IMR-90 (cell line): ENCODE data around the gene CRB1. TPM values are rescaled to one million over a fixed set of nuclear protein-coding genes. Genes with fewer than 3 reads are reported as not detected.

ENCODE experiments used
- ATAC-seq: fragments of 200-7000 bp; cut with Tn5 transposase; 2 replicates; pipeline ENCODE4 v1.9.1; 2020; ENCODE audit warnings: low read depth, mild to moderate bottlenecking, moderate library complexity
- BruUV-seq: library from RNA; stranded (reverse); fragments of 400-500 nt; replicated peaks from 2 replicates; lab custom pipeline; 2021; lab: Mats Ljungman, UMichigan
- CTCF ChIA-PET: fragments of 300-600 bp; formaldehyde crosslinking; extraction: SDS; loops from one replicate; lab custom pipeline; 2021; ENCODE audit warnings: antibody characterized with exemption; lab: Yijun Ruan, JAX
- POLR2A ChIA-PET: fragments of 300-600 bp; sonication (Branson Sonifier 250); formaldehyde crosslinking; loops from one replicate; lab custom pipeline; 2022; ENCODE audit warnings: antibody characterized with exemption; ENCODE audit not compliant: unreplicated experiment; lab: Charles Lee
- DNase-seq: peaks from one replicate; pipeline ENCODE4 v3.0.0; 2013
- H2AFZ ChIP-seq: replicated peaks from 2 replicates; pipeline ENCODE3; 2013; ENCODE audit warnings: low read length, mild to moderate bottlenecking; ENCODE audit not compliant: poor library complexity
- H2AK5ac ChIP-seq: 2 replicates; pipeline ENCODE4 v1.6.1; 2013; ENCODE audit warnings: low read depth, low read length, inconsistent platforms
- H2AK9ac ChIP-seq: replicated peaks from 2 replicates; pipeline ENCODE3; 2013; ENCODE audit warnings: mild to moderate bottlenecking, low read depth, low read length, moderate library complexity; ENCODE audit not compliant: poor library complexity
- H2BK120ac ChIP-seq: 2 replicates; pipeline ENCODE4 v1.6.1; 2013; ENCODE audit warnings: low read depth, low read length, inconsistent platforms
- H2BK15ac ChIP-seq: 3 replicates; pipeline ENCODE4 v1.6.1; 2013; ENCODE audit warnings: low read depth, low read length, inconsistent platforms
- H2BK20ac ChIP-seq: 2 replicates; pipeline ENCODE4 v1.6.1; 2013; ENCODE audit warnings: low read depth, mild to moderate bottlenecking, inconsistent platforms, low read length, moderate library complexity
- H2BK5ac ChIP-seq: 2 replicates; pipeline ENCODE4 v1.6.1; 2013; ENCODE audit warnings: mild to moderate bottlenecking, low read depth, low read length, inconsistent platforms; ENCODE audit not compliant: poor library complexity, severe bottlenecking
- H3K14ac ChIP-seq: replicated peaks from 2 replicates; pipeline ENCODE4 v1.6.1; 2013; ENCODE audit warnings: low read depth, low read length, inconsistent platforms
- H3K18ac ChIP-seq: 2 replicates; pipeline ENCODE4 v1.6.1; 2013; ENCODE audit warnings: low read depth, low read length, control low read depth
- H3K23ac ChIP-seq: 2 replicates; pipeline ENCODE4 v1.6.1; 2013; ENCODE audit warnings: low read depth, low read length, inconsistent platforms
- H3K27ac ChIP-seq: 2 replicates; pipeline ENCODE4 v1.5.1; 2013; ENCODE audit warnings: mild to moderate bottlenecking, control low read depth, low read length; ENCODE audit not compliant: insufficient read depth
- H3K27me3 ChIP-seq: 2 replicates; pipeline ENCODE4 v1.6.1; 2013; ENCODE audit warnings: low read length; ENCODE audit not compliant: control insufficient read depth, insufficient read depth
- H3K36me3 ChIP-seq: 2 replicates; pipeline ENCODE4 v1.6.1; 2013; ENCODE audit warnings: low read length, mixed read lengths; ENCODE audit not compliant: control insufficient read depth, insufficient read depth
- H3K4ac ChIP-seq: 2 replicates; pipeline ENCODE4 v1.6.1; 2013; ENCODE audit warnings: low read depth, low read length, inconsistent platforms
- H3K4me1 ChIP-seq: 2 replicates; pipeline ENCODE4 v1.6.1; 2013; ENCODE audit warnings: low read length, mixed read lengths; ENCODE audit not compliant: control insufficient read depth, insufficient read depth
- H3K4me2 ChIP-seq: 2 replicates; pipeline ENCODE4 v1.6.1; 2013; ENCODE audit warnings: low read depth, mild to moderate bottlenecking, control low read depth, low read length, moderate library complexity
- H3K4me3 ChIP-seq: 2 replicates; pipeline ENCODE4 v1.5.1; 2013; ENCODE audit warnings: low read depth, mild to moderate bottlenecking, control low read depth, low read length, moderate library complexity; ENCODE audit not compliant: insufficient read depth
- H3K56ac ChIP-seq: 2 replicates; pipeline ENCODE4 v1.6.1; 2013; ENCODE audit warnings: low read length, inconsistent platforms; ENCODE audit not compliant: insufficient read depth; ENCODE audit errors: extremely low read depth
- H3K79me1 ChIP-seq, 2 experiments: 2 replicates each; pipeline ENCODE4 v1.6.1; 2013; ENCODE audit warnings: low read length in 2 of 2, inconsistent platforms in 1 of 2, low read depth in 1 of 2
- H3K9ac ChIP-seq: 2 replicates; pipeline ENCODE4 v1.6.1; 2013; ENCODE audit warnings: low read depth, low read length, control low read depth
- H3K9me1 ChIP-seq: 2 replicates; pipeline ENCODE4 v1.6.1; 2013; ENCODE audit warnings: low read length, inconsistent platforms; ENCODE audit not compliant: insufficient read depth
- H3K9me3 ChIP-seq: 2 replicates; pipeline ENCODE4 v1.6.1; 2013; ENCODE audit warnings: low read length; ENCODE audit not compliant: control insufficient read depth, insufficient read depth
- H4K20me1 ChIP-seq: 2 replicates; pipeline ENCODE4 v1.6.1; 2013; ENCODE audit warnings: low read length, inconsistent platforms; ENCODE audit not compliant: insufficient read depth
- H4K5ac ChIP-seq: 2 replicates; pipeline ENCODE4 v1.6.1; 2013; ENCODE audit warnings: mild to moderate bottlenecking, low read depth, low read length, control low read depth
- H4K8ac ChIP-seq, 2 experiments: 2 replicates each; pipeline ENCODE4 v1.6.1; 2013; ENCODE audit warnings: low read depth in 2 of 2, low read length in 2 of 2, control low read depth in 1 of 2, inconsistent platforms in 1 of 2
- H4K91ac ChIP-seq: 2 replicates; pipeline ENCODE4 v1.6.1; 2013; ENCODE audit warnings: low read depth, low read length, inconsistent platforms; ENCODE audit not compliant: insufficient read depth
- ELK1 ChIP-seq: fragments of 150-350 bp; IDR thresholded peaks from 2 replicates; pipeline ENCODE4 v1.6.1; 2016; ENCODE audit warnings: low read depth, mild to moderate bottlenecking, low read length, moderate library complexity, borderline replicate concordance
- FOS ChIP-seq: fragments of 150-350 bp; IDR thresholded peaks from 2 replicates; pipeline ENCODE4 v1.6.1; 2016; ENCODE audit warnings: low read depth, low read length
- POLR2A ChIP-seq: IDR thresholded peaks from 2 replicates; pipeline ENCODE4 v1.6.1; 2012; ENCODE audit warnings: mild to moderate bottlenecking, low read depth, low read length
- RFX5 ChIP-seq: IDR thresholded peaks from 2 replicates; pipeline ENCODE4 v1.8.0; 2012; ENCODE audit warnings: low read depth, mild to moderate bottlenecking, low read length, moderate library complexity
- SMC3 ChIP-seq: fragments of 150-350 bp; IDR thresholded peaks from 2 replicates; pipeline ENCODE4 v1.6.1; 2016; ENCODE audit warnings: low read depth, mild to moderate bottlenecking, antibody characterized with exemption, low read length, moderate library complexity
- WGBS, 2 experiments: methylation state at CpG; one replicate each; pipeline versions ENCODE4 v1.1.5 to v1.1.7; 2013; ENCODE audit warnings: missing lambda C conversion rate in 2 of 2; ENCODE audit not compliant: insufficient read length in 1 of 2; ENCODE audit errors: extremely low coverage in 2 of 2; 5-methylcytosine and 5-hydroxymethylcytosine counted together
- dilution Hi-C: fragments of 300-500 bp; cut with HindIII; formaldehyde crosslinking; loops from one replicate; pipeline ENCODE4 v1.14.3; 2018; ENCODE audit warnings: low sequenced_read_pairs; ENCODE audit not compliant: unreplicated experiment
- in situ Hi-C: fragments of 300-500 bp; cut with MboI; formaldehyde crosslinking; loops from 3 replicates; pipeline ENCODE4 v1.14.3; 2019; ENCODE audit warnings: low sequenced_read_pairs, inconsistent platforms, mixed read lengths
- intact Hi-C: fragments of 100-400 bp; cut with micrococcal nuclease; formaldehyde crosslinking; loops from 2 replicates; pipeline ENCODE4 v1.10.0; 2022
- polyA plus RNA-seq, 3 experiments: library from polyadenylated mRNA; depleted of rRNA; stranded (reverse); fragments of >200 nt; gene quantifications; 2 replicates each; pipeline ENCODE4 v1.2.3, GENCODE V29; 2012; ENCODE audit warnings: low replicate concordance in 1 of 3
- total RNA-seq: library from RNA; depleted of rRNA; stranded (reverse); fragments of >200 nt; gene quantifications from 2 replicates; pipeline ENCODE4 v1.2.3, GENCODE V29; 2012

CRB1 gene
- total and polyA plus RNA-seq, 2 of the 4 experiments (the other 2 are of a cell fraction): not detected

GRCh38 chr1:197391303-197392226 lies 123.5 kb downstream of the CRB1 start (continued):
- no peak for TF ChIP-seq SMC3

GRCh38 chr1:197392541-197392940 lies 124.5 kb downstream of the CRB1 start:
- in situ Hi-C loops: no loop called here

More at GRCh38 chr1:197392541-197392940, 124.5 kb downstream of the CRB1 start:
- Histone ChIP-seq H2AFZ (no peak overlapping the region), H2BK15ac (no peak overlapping the region), H2BK120ac (no peak overlapping the region), H3K4me2 (no peak overlapping the region), H3K4me3 (no peak overlapping the region), H3K9ac (no peak overlapping the region), H4K91ac (no peak overlapping the region), H4K8ac (no peak overlapping the region), H4K20me1 (no peaks in the 10 kb centered on the region), H2AK9ac (no peak overlapping the region), H3K4me1 (no peaks in the 10 kb centered on the region), H2AK5ac (no peak overlapping the region), H3K9me1 (no peaks in the 10 kb centered on the region), H3K36me3 (no peaks in the 10 kb centered on the region), H2BK20ac (no peak overlapping the region), H3K9me3 (no peaks in the 10 kb centered on the region), H3K4ac (no peak overlapping the region), H3K27me3 (no peaks in the 10 kb centered on the region), H3K56ac (no peak overlapping the region), H3K23ac (no peak overlapping the region), H3K27ac (no peak overlapping the region), H3K14ac (no peak overlapping the region), H4K5ac (no peak overlapping the region), H2BK5ac (no peak overlapping the region), H3K79me1 (no peaks in the 10 kb centered on the region), H3K18ac (no peak overlapping the region)
- ChIA-PET CTCF (interaction anchor here (1.1 kb wide), 1 partner anchor 15 kb away, joined by 4 read pairs; no protein-coding TSS in a partner anchor), POLR2A (no interaction called here)
- intact Hi-C loops: no loop called here
- DNase-seq (no peak), ATAC-seq (no peak)
- WGBS, 2 experiments: no CpG with 5 or more reads among the region's 1 CpG
- no TSS peak for BruUV-seq
- TF ChIP-seq FOS: no peak
- TF ChIP-seq POLR2A: no peak
- TF ChIP-seq ELK1: no peak
- TF ChIP-seq RFX5: no peak
- dilution Hi-C loops: no loop called here
